HuH-7 (cell line): Measurements from ENCODE around the gene PRKN.

Source experiments
- DNase-seq: peaks from one replicate; pipeline ENCODE4 v3.0.0; 2011; ENCODE audit warnings: low spot score

The PRKN gene

GRCh38 chr6:162237331-162237730, 490.2 kb downstream of the PRKN start:
- no peak for DNase-seq

DNA sequence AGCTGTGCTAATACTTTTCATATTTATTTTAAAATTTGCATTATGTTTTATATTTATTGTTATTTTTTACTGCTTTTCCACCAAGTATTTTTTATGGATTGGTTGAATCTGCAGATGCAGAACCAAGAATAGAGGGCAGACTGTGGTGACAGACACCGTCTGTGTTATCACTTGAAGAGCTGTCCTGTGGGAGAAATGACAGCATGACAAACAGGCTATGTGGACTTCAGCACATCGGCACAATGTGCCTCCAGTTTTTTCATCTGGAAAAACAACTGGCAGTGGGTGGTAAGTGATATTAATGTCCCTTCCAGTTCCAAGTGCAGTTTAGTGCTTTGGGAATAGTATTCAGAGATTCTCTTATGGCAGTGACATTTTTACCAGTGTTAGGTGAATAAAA, 492.9 kb downstream of the PRKN start:
- no peak for DNase-seq

- DNase-seq = no peak
Observed at GRCh38 chr6:162230147-162230752, 497.3 kb downstream of the PRKN start.

DNA sequence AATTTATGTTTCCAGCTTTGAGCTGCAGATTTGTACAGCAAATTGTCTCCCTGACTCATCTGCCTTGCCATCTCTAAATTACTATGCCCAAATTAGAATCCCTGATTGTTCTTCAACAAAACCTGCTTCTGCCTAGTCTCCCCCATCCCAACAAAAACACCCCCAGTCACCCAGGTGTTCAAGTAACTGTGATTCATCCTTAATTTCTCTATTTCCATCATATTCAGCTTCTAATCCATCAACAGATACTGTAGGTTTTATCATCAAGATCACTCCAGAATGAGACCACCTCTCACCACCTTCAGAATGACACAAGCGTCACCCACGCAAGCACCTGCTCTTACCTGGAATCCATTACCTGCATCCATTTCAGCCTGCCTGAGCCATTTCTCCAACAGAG, 498.5 kb downstream of the PRKN start:
- DNase-seq = no peak

- DNase-seq = no peak
Observed at GRCh38 chr6:162226803-162227202, 500.8 kb downstream of the PRKN start.

DNA sequence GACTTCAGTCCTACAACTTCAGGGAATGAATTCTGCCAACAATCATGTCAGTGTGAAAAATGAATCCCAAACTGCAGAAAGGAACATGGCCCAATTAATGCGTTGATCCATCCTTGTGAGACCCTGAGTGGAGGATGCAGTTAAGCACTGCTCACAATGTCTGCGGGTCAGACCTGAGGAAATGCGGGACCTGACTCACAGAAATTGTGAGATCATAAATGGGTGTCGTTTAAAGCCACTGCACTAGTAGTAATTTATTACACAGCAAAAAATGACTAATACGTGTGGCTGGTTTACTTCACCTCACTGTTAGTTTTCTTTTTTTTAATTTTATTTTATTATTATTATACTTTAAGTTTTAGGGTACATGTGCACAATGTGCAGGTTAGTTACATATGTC, 505.0 kb downstream of the PRKN start:
- no peak for DNase-seq

DNA sequence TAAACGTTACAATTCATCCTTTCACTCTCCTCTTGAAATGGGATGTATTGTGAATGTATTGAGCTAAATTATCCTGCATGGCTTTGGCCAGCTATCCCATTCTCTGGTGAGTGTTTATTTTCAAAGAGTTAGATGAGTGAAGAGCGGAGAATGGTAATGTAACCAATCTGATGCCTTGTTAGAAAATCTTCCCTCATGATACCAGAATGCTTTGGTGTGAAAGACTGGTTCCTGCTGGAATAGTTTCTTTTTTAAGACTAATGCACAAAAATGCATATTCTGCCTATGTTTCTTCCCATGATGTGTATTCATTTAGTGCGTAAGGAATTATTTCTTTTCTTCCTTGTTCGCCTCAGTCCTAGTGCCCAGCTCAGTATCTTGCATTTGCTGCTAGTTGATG, 506.7 kb downstream of the PRKN start:
- no peak for DNase-seq

DNA sequence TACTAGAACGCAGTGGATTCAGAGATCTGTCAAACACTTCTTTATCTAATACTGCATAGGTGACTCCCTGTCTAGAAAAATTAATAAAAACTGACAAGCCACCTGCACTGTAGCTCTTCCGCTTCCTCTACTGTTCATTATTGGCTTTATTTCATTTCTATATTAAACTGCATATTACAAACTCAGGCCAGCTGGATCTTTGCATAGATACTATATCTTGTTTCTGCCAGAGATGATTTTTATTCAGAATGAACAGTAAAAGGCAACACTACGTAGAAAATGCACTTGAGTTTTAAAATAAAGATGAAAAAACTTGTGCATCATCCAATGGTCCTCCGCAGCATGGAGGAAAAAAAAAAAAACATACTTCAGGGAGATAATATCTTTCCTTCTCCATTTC, 508.3 kb downstream of the PRKN start:
- DNase-seq = no peak

DNA sequence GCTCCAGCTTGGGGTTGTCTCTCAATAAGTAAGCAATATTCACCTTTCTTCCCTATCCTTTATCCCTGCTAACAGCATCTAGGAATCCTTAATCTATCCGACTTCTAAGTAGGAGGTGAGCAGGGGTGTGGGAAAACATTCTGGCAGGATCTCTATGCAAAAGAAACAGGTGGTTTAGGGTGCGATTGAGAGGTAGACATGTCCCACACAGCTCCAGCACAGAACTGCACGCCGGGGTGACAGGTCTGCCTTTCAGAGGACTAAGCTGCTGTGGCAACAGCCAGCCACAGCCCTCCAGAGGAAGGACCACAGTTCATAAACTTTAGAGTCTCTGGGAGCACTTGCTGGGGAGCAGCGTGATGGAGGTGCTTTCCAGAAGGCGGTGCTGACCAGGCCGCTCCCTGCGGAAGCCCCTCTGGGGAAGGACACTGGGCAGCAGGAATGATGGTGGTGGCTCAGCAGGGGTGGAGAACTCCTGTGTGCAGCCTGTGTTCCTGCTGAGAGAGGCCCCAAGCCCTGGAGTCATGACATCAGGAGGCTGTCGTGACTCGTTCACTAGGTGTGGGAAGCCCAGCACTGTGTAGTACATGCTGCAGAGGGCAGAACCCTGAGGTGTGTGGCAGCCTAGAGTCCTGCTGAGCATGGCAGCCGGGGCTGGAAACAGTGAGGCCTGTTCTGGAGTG, 509.6 kb downstream of the PRKN start:
- DNase-seq = no peak

- DNase-seq = no peak
Observed at GRCh38 chr6:162217058-162217457, 510.5 kb downstream of the PRKN start.

DNA sequence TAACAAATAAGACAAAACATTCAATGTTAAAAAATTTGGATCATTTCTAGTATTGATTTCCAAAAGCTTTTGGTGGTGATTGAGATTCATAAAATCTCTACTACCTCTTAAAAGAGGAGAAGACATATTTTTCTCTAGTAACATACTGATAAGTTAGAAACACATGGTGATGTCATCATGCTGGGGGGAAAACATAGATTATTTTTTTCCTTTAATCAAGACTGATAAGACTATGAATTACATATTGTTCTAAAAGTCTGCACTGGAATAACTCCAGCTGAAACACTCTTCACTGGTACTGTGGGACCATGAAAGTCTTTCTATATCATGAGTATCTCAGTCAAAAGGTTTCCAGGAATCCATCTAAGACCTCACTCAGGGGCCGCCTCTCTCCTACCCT, 515.8 kb downstream of the PRKN start:
- no peak for DNase-seq

GRCh38 chr6:162211022-162211421, 516.5 kb downstream of the PRKN start:
- no peak for DNase-seq

- DNase-seq = no peak
Observed at GRCh38 chr6:162203287-162203686, 524.3 kb downstream of the PRKN start.

DNA sequence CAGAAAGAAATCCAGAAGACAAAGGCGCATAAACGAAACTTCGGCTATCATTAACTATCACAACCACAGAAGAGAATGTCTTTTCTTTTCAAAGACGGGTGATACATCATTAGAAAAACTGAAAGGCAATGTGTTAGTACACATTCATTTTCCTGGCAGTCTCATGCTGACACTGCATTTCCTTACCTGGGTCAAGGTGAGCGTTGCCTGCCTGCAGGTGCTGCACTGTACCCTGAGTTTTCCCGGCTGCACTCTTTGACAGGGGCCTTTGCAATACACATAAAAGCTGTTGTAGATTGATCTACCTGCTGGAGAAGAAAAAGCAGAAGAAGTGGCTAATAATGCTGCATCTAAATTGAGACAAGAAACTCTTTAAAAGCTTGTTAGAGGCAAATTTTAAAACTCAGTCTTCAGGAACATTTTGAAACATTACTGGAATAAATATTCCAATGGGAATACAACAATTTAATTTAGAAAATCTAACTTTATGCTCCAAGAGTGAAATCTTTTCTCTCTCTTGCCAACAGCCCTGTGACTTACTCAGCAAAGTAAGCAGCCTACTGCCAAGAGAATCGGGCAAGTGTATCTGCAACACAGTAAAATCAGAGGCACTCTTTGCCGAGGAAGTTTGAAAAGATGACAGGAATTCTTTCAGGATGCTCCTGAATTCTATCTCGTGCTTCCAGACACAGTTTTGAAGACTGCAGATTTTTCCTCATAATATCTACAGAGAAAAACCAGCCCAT, 526.4 kb downstream of the PRKN start:
- DNase-seq = no peak

- DNase-seq = no peak
Observed at GRCh38 chr6:162200041-162200440, 527.5 kb downstream of the PRKN start.

GRCh38 chr6:162198925-162199324, 528.6 kb downstream of the PRKN start:
- no peak for DNase-seq

GRCh38 chr6:162198076-162198475, 529.5 kb downstream of the PRKN start:
- no peak for DNase-seq

DNA sequence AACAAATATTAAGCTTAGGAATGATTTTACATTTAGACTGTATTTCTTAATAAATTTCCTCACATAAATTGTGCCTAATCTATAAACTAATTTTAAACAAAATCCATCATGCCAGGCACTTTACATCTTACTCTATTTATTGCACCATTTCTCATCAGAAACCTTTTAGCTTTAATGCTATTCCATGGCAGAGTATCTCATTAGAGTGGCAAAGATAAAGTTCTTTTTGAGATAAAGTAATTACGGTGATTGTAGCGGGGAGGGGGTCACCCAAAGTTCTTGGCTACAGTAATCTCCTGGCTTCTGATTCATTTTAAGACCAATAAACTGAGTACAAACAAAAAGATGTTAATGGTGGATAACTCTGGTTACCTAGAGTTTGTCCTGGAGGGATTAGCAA, 532.1 kb downstream of the PRKN start:
- DNase-seq = no peak

GRCh38 chr6:162190981-162191380, 536.6 kb downstream of the PRKN start:
- DNase-seq = no peak

DNA sequence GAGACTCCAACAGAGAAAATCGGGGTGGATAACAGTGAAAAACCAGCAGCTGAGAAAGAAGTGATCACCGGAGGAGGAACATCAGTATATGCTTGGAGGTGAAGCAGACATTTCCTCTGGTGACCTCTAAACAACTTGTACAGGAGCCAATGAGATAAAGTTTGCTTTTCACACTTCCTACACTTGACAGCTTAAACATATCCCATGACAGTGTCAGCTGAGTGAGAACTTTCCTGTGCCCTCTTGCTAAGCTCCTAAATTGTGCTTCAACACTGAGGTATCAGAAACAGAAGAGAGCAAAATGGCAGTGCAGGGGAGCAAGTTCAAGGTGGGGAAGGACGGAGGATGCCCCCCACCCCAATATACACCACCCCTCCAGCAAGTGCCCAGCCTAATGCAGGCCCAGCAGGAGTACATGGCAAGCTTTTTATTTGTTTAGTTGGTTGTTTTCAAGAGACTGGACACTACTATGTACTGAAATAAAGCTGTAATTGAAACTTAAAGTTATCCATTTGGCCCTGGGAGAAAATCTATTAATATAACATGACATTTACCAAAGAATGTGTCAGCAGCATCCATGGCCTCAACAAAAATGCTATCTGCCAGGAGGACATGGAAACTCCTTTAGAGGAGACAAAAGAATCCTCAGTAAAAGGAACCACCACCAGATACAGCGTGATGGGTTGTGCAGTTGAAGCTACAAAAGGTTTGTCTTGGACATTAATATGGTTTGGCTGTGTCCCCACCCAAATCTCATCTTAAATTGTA, 540.2 kb downstream of the PRKN start:
- DNase-seq = no peak

DNA sequence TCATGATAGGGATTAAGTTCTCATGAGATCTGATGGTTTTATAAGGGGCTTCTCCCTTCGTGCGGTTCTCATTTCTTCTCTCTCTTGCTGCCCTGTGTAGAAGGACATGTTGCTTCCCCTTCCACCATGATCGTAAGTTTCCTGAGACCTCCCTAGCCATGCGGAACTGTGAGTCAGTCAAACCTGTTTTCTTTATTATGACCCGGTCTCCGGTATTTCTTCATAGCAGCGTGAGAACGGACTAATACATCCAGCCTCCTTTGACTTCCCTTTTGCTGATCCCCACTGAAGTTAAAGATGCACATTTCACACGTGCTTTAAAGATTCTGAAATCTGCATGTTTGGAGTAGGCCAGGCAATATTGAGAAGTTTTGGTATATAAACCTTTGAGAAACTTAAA, 543.1 kb downstream of the PRKN start:
- no peak for DNase-seq

DNA sequence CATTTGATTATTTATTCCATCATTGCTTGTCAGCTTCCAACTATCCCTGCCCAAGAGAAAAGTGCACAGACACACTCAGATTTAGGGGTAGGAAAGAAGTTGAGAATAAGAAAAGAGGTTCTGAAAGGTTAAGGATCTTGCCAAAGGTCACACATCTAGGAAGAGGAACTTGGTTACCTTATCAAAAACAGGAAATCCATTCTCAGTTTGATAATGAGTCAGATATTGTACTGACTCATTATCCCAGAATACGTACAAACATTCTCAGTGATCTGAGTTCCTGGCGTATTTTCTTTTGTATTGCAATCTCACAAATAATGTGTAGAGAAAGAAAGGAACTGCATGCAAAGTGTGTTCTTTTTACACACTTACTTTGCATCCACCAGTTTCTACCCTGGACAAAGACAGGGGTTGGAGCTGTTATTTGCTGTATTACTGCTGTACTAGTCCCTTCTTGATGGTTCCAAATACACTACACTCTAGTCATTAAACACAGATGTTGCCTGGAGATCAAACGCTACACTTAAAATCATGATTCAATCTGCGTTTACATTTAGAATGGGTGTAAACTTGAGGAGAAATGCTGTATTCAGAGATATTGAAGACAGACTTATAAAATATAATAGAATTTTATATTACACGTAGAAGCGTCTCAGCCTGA, 545.7 kb downstream of the PRKN start:
- DNase-seq = no peak
